Mononuclear cell (primary cell): ENCODE data around the gene TRABD2A. TPM values are rescaled to one million over a fixed set of nuclear protein-coding genes. Genes with fewer than 3 reads are reported as not detected.

Experiments used
- H3K27me3 ChIP-seq: 2 replicates; pipeline ENCODE4 v1.6.0; 2011; ENCODE audit warnings: low read length, control low read depth; ENCODE audit not compliant: insufficient read depth
- H3K4me1 ChIP-seq: 2 replicates; pipeline ENCODE4 v1.5.1; 2011; ENCODE audit warnings: mild to moderate bottlenecking, low read length, control low read depth; ENCODE audit not compliant: insufficient read depth
- H3K4me3 ChIP-seq: 2 replicates; pipeline ENCODE4 v1.5.1; 2011; ENCODE audit warnings: mild to moderate bottlenecking, low read length, moderate library complexity
- H3K9me3 ChIP-seq: 2 replicates; pipeline ENCODE4 v1.5.1; 2011; ENCODE audit warnings: low read depth, mild to moderate bottlenecking, control low read depth, low read length
- total RNA-seq: library from RNA; depleted of rRNA; stranded (reverse); fragments of >200 nt; gene quantifications from one replicate; pipeline ENCODE4 v1.2.3, GENCODE V29; 2012

The TRABD2A gene
- total RNA-seq, 1 donor: 96.0 TPM

GRCh38 chr2:84894758-84895520 is 14.1 kb upstream of the TRABD2A start:
- Histone ChIP-seq H3K4me3 (no peak overlapping the region), H3K27me3 (no peaks in the 10 kb centered on the region), H3K9me3 (no peaks in the 10 kb centered on the region), H3K4me1 (peaks cover 60% of the 10 kb centered on the region)

- H3K4me3 ChIP-seq: no peak overlapping the region
- H3K4me1 ChIP-seq: peaks cover 60% of the 10 kb centered on the region
- no peaks in the 10 kb centered on the region for H3K9me3 ChIP-seq
- no peaks in the 10 kb centered on the region for H3K27me3 ChIP-seq
These were observed 13.3 kb upstream of the TRABD2A start for GRCh38 chr2:84894131-84894586.

DNA sequence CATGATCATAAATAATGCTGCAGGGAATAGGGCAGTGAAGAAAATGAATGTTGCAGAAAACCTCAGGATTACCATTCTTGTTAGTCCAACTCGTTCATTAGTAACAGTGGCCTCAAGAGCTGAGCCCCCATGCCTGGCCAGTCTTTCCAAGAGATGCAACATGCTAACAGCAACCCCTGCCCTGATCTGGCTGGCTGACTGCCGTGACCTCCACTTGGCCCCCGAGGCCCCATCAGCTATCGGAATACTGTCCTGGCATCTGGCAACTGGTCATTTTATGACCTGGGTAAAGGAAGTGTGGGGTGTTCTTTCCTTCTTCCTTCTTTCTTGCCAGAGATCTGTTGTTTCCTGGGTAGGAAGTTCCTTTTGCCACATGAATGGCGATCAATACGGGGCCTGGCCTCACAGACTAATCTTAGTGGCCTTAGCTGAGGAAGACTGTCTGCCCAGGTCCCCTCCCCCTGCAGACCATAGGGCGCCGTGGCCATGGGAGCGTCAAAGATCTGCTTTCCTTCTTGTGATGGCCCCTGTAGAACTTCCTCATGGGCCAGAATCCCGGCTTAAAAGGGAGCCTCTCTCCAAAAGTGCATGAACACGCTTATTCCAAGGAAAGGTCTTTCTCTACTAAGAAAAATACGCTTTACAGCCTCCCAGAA is 10.6 kb upstream of the TRABD2A start:
- Histone ChIP-seq H3K4me3 (no peak overlapping the region), H3K4me1 (peaks cover 56% of the 10 kb centered on the region), H3K9me3 (no peaks in the 10 kb centered on the region), H3K27me3 (no peaks in the 10 kb centered on the region)

GRCh38 chr2:84889332-84889731 is 8.4 kb upstream of the TRABD2A start:
- Histone ChIP-seq H3K27me3 (no peaks in the 10 kb centered on the region), H3K4me3 (peak overlapping the region; percentile 18)

GRCh38 chr2:84888401-84889276 is 7.8 kb upstream of the TRABD2A start:
- H3K27me3 ChIP-seq: no peaks in the 10 kb centered on the region
- H3K4me1 ChIP-seq: peaks cover 31% of the 10 kb centered on the region
- no peaks in the 10 kb centered on the region for H3K9me3 ChIP-seq
- peak overlapping the region; percentile 18 for H3K4me3 ChIP-seq

More at GRCh38 chr2:84889332-84889731, 8.4 kb upstream of the TRABD2A start:
- Histone ChIP-seq H3K4me1 (peaks cover 37% of the 10 kb centered on the region), H3K9me3 (no peaks in the 10 kb centered on the region)

DNA sequence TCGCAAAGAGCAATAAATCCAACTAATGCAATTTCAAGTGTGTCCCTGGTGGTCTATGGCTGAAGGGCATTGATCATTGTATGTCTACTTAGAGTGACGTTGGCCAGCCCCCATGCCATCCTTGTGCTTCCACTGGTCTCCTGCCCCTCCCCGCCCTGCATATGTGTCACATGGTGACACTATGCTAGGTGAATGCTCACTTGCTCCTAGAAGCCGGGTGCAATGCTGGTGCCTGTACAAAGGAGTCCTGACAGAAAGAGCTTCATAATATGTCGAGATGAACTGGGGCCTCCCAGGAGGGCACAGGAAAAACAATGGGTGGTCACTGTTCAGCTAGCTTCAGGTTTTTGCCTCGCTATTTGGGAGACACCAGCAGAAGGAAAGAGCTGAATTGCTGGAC is 5.9 kb upstream of the TRABD2A start:
- Histone ChIP-seq H3K27me3 (peaks cover 2% of the 10 kb centered on the region), H3K4me3 (no peak overlapping the region), H3K4me1 (peaks cover 38% of the 10 kb centered on the region), H3K9me3 (no peaks in the 10 kb centered on the region)

DNA sequence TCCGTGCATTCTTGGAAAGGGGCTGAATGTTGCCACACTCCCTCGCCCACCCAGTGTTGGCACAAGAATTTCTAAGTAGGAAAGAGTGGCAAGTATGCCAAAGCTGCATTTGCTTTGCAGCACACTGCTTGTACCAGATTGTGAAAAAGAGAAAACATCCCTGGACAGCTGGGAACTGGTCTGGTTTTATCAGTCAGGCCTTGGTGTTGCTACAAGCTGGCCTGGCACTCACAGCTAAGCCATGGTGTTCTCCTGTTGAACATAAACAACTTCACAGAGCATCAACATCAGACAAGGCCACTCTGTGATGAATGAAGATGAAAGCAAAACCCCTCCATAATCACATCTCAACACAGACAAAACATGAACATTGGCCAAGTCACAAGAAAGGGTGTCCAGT is 4.2 kb upstream of the TRABD2A start:
- no peaks in the 10 kb centered on the region for H3K9me3 ChIP-seq
- peaks cover 50% of the 10 kb centered on the region for H3K4me1 ChIP-seq
- peaks cover 15% of the 10 kb centered on the region for H3K27me3 ChIP-seq
- no peak overlapping the region for H3K4me3 ChIP-seq

- peaks cover 54% of the 10 kb centered on the region for H3K4me1 ChIP-seq
- H3K9me3 ChIP-seq: no peaks in the 10 kb centered on the region
These were observed 3.6 kb upstream of the TRABD2A start for GRCh38 chr2:84884449-84884848.

GRCh38 chr2:84882775-84883550 is 2.1 kb upstream of the TRABD2A start:
- H3K9me3 ChIP-seq: no peaks in the 10 kb centered on the region
- peaks cover 30% of the 10 kb centered on the region for H3K27me3 ChIP-seq
- H3K4me1 ChIP-seq: peaks cover 50% of the 10 kb centered on the region
- H3K4me3 ChIP-seq: no peak overlapping the region

More at GRCh38 chr2:84884449-84884848, 3.6 kb upstream of the TRABD2A start:
- no peak overlapping the region for H3K4me3 ChIP-seq
- peaks cover 19% of the 10 kb centered on the region for H3K27me3 ChIP-seq

DNA sequence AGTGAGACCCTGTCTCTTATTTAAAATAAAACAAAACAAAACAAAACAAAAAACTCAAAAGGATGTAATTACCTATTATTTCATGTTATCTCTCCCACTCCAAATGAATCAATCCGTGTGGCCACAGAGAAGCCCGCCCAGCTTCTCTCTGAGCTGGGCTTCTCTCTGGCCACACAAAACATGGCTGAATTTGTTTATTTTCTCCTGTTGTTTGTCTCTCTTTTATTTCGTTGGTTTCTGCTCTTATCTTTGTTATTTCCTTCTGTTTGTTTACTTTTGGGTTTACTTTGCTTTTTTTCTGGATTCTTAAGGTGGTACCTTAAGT is 1.5 kb upstream of the TRABD2A start:
- Histone ChIP-seq H3K4me1 (peaks cover 47% of the 10 kb centered on the region), H3K4me3 (peak overlapping the region; percentile 42), H3K9me3 (no peaks in the 10 kb centered on the region), H3K27me3 (peaks cover 32% of the 10 kb centered on the region)

- H3K4me1 ChIP-seq: peaks cover 43% of the 10 kb centered on the region
- H3K4me3 ChIP-seq: peak overlapping the region; percentile 42
- H3K27me3 ChIP-seq: peaks cover 32% of the 10 kb centered on the region
- H3K9me3 ChIP-seq: no peaks in the 10 kb centered on the region
These were observed 913 bp upstream of the TRABD2A start for GRCh38 chr2:84881581-84882413.

DNA sequence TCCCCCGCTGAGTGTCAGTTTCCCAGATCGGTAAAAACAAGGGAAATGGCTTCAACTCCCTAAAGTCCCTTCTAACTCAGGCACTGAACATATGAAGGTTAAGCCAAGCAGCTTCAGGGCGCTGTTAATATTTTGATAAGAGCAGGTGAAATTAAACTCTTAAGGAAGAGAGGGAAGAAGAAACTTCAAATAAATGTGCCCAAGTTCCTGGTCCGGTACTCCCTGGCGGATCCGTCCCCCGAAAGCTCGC is 564 bp downstream of the TRABD2A start:
- Histone ChIP-seq H3K27me3 (peaks cover 32% of the 10 kb centered on the region), H3K4me3 (peak overlapping the region; percentile 42), H3K4me1 (peaks cover 47% of the 10 kb centered on the region), H3K9me3 (no peaks in the 10 kb centered on the region)

GRCh38 chr2:84879584-84880394 is 1.1 kb downstream of the TRABD2A start:
- Histone ChIP-seq H3K4me3 (peak overlapping the region; percentile 42), H3K27me3 (peaks cover 32% of the 10 kb centered on the region), H3K9me3 (no peaks in the 10 kb centered on the region), H3K4me1 (peaks cover 53% of the 10 kb centered on the region)
